GM12801 (cell line): ENCODE results near the gene NCAPD3.

Experiments
- CTCF ChIP-seq: IDR thresholded peaks from one replicate; pipeline ENCODE4 v1.5.1; 2011; ENCODE audit warnings: control low read depth; ENCODE audit not compliant: insufficient read length; ENCODE audit errors: extremely low read depth

The NCAPD3 gene

GRCh38 chr11:134170177-134170918, 53.4 kb downstream of the NCAPD3 start:
- no peak for TF ChIP-seq CTCF

- TF ChIP-seq CTCF: no peak
These were observed 59.0 kb downstream of the NCAPD3 start for GRCh38 chr11:134164490-134165370.

- TF ChIP-seq CTCF: no peak
These were observed 64.1 kb downstream of the NCAPD3 start for GRCh38 chr11:134159652-134160051.

- no peak for TF ChIP-seq CTCF
These were observed 65.7 kb downstream of the NCAPD3 start for GRCh38 chr11:134158023-134158422.

- TF ChIP-seq CTCF: no peak
These were observed 66.3 kb downstream of the NCAPD3 start for GRCh38 chr11:134157451-134157850.

GRCh38 chr11:134155946-134156865, 67.6 kb downstream of the NCAPD3 start:
- TF ChIP-seq CTCF: no peak

GRCh38 chr11:134155456-134155855, 68.3 kb downstream of the NCAPD3 start:
- no peak for TF ChIP-seq CTCF
